NOMO-1 treated with dmso at 0.1 percent for 144 hours (cell line): ENCODE results near the gene TWF2.

Experiments used
- DNase-seq: peaks from one replicate; lab custom pipeline; 2025; ENCODE audit not compliant: unreplicated experiment; lab: John Stamatoyannopoulos, UW

TWF2 gene

DNA sequence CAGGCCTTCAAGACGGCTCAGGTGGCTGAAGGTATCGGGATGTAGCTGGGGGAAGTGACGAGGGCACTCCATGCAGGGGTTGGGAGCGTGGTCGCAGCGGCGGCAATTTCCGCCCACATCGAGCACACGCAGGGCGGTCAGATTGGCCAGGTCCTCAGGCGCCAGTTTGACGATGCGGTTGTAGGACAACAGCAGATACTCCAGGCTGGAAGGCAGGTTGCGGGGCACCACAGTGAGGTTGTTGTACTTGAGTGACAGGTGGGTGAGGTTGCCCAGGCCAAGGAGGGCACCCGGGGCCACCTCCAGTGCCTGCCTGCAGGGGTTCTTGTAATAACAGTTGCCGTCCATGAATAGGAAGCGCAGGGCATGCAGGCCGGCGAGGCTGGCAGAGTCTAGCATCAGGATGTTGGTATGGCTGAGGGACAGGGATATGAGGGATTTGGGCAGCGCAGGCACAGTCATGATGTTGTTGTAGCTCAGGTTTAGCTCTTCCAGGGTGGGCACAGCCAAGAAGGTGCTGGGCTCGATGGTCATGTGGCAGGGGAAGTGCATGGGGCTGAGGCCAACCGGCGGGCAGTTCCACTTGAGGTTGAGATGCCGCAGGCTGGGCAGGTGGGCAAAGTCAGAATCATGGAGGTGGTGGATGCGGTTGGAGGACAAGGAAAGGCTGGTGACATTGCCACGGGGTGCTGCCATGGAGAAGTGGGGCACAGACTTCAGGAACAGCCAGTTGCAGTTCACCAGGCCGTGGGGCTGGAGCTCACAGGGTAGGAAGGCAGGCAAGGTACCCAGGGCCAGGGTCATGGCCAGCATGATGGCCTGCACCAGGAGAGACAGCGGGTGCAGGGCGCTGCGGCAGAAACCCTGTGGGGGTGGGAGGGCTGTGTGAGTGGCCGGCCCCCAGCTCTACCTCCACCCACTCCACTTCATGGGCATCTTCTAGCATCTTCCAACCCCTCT is 15.2 kb downstream of the TWF2 start:
- DNase-seq = no peak

DNA sequence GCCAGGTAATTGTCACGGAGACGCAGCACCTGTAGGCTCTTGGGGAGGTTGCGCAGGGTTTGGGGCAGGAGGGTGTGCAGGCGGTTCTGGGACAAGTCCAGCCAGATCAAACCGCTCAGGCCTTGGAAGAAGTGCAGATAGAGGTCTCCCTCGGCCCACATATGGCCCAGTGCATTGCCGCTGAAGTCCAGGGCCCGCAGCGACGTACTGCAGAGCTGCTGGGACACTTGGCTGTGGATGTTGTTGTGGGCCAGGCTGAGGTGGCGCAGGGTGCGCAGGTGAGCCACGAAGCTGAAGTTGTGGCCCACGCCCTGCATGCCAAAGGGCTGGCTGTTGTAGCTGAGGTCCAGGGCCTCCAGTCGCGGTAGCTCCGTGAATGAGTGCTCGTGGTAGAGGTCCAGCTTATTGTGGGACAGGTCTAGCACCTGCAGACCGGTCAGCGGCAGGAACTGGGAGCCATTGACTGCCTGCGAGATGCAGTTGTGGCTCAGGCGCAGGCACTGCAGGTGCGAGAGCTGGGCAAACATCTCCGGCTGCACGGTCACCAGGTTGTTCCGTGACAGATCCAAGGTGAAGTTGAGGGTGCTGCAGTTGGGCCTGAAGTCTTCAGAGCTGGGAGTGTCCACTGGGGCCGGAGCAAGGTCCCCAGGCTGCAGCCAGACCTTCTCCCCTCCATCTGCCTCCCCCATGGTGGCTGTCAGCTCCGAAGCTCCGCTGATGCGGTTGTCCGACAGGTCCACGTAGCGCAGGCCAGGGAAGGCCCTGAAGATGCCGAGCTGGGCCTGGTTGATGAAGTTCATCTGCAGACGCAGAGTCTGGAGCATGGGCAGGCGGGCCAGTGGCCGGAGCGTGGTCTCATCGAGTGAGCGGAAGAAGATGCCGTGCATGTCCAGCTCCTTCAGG is 16.4 kb downstream of the TWF2 start:
- no peak for DNase-seq

DNA sequence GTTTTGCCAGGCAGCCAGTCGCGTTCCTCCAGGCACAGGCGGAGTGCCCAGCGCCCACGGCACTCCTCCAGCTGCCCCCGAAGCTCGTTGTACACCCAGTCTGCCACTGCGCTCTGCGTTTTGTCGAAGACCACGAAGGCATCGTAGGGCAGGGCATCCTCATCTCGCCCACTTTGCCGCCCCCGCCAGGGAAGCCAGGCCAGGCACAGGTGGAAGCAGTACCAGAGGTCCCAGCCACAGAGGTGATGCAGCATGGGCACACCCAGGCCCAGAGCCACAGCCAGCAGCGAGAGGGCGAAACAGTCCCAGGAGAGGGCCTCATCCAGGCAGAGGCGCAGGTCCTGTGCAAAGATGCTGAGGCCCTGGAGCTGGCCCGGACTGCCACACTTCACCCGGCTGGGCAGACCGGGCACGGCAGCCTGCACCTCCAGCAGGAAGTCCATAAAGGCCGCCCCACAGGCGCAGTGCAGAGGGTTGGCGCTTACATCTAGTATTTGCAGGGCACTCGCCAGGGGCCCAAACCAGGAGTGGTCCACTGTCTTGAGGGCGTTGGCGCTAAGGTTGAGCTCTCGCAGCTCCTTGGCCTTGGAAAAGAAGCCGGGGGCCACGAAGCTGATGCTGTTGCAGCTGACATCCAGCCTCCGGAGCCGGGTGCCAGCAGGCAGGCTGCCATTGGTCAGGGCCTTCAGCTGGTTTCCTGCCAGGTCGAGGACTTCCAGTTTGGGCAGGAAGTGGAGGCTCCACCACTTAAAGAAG is 17.2 kb downstream of the TWF2 start:
- no peak for DNase-seq

DNA sequence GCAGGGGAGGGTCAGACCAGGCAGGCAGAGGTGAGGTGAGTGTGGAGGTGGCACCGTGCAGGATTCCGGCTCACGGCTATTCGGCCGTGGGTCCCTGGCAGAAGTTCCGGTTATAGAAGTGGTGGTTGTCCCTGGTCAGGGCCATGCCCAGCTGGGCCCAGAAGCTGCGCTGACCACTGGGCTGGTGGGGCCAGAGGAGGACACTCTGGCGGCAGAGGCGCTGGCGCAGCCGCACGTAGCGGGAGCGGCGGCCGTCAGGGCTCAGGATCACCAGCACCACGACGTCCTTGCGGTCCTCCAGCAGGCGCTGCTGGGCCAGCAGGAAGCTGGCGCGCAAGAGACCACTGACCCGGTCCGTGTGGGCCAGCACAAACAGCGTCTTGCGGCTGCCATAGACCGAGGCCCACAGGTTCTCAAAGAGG is 17.8 kb downstream of the TWF2 start:
- no peak for DNase-seq

DNA sequence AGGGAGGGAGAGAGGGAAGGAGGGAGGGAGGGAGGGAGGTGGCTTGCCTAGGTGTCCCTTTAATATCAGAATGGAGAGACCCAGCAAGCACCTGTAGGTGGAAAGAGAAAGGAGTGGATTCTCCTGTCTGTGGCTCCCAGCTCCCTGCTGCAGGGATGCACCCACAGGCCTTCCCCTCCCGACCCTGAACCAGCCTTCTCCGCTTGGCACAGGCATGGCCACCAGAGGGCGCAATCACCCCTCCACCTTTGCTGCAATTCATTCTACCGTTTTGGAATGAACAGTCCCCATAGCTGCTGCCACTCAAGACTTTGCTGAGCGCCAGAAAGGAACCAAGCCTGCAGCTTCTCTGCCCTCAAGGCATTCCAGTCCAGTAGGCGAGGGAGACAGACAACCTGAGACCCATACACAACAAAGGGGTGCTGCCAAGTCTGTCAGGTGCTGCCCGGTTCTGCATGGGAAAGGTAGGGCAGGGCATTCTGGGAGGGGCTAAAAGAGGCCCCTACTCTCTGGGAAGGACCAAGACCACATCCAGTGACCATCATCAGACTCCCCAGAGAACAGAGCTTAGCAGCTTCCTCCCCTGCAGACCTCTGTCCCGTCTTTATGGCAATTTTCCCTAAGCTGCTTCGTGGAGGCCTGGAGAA is 18.5 kb downstream of the TWF2 start:
- DNase-seq = peak; percentile 71

DNA sequence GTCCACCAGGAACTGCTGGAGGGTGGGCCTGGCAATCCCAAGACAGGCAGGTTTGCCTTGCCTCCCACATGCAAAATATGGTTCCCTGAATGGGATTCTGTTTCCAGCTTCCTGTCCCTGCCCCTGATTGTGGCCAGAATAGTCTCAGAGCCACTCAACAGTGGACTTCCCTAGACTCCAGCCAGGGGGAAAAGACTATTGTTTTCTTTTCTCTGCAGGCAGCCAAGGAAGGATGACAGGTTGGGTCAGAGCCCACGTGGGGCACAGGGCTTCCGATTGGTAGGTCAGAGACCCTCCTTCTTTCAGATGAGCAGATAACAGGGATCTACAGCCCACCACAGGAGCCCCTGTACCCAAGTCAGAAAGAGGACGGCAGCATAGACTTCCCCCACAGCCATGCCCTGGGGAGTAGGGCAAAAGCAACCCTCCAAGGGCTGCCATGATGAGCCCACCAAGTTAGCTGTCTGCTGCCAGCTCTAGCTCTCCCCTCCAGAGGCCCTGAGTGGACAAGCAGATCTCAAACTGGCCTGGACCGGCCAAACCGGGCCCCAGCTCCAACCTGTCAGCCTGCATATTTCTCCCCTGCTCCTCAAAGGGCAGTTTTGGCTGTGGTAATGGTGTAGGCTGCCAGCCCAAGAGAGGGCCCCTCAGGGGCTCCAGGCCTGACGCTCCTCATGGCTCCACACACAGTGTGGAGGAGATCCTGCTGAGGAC is 19.9 kb downstream of the TWF2 start:
- no peak for DNase-seq

GRCh38 chr3:52218454-52218853 is 20.5 kb downstream of the TWF2 start:
- DNase-seq = no peak

DNA sequence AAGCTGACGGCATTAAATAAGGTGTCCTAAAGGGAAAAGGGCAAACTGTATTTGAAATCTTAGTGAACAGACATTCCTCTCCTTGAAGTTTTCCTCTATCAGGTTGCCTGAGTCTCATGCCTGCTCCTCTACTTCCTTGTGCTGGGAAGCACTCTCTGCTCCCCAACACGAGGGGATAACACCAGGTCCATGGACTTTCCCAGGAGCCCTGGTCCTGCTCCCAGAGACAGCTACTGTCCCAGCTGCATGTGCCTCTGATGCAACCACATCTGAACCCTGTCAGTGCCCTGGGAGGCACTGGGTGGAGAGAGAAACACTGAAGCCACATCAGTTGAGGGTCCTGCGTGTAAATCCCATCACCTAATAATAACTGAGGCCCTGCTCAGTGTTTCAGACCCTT is 20.9 kb downstream of the TWF2 start:
- DNase-seq = no peak

GRCh38 chr3:52217409-52217805 is 21.6 kb downstream of the TWF2 start:
- no peak for DNase-seq

DNA sequence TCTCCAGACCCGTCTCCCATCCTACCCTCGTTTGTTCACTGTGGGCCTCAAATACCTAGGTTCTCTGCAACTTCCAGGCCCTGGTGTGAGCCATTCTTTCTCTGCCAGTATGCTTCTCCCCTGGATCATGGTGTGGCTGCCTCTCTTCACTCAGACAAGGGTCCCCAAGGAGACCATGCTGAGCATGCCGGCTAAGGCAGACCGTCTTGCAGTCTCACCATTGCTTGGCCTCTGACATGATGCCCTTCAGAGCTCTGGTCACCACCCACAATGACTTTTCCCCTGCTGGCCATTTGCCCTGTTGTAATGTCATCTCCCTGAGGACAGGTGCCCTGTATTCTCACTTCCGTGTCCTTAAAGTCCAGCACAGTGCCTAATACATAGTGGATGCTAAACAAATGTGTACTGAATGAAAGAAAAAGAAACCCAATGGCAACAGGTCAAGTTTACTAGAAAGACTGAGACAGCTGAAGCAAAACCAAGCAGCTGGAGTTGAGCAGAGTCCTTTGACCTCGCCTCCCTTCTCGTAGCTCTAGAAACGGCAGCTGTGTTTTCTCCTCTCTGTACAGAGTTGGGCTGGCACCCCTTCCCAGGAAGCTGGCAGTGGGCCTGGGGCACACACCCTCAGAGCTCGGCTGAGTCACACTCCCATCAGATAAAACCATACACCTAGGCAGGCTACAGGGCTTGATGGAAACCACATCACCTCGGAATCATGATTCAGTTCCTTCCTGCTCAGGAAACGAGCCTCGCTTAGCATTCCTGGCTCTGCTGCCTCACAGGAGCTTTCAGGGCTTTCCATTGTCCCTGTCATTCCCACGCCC is 22.2 kb downstream of the TWF2 start:
- DNase-seq = no peak

DNA sequence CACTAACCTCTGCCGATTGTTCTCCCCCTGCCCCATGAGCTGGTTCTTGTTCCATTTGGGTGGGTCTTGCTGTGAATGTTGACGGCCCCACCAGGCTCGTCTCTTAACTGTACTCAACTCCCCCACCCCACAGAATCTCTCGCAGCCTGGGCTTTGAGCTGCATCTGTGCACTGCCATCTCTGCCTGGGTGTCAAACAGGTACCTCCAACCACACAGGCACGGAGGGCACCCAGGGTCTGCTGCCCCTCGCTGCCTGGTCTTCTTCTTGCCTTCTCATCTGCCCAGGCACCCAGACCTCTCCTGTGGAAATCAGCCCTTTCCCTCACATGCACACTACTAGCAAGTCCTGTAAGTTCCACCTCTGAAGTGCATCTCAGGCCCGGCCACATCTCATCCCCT is 23.6 kb downstream of the TWF2 start:
- no peak for DNase-seq

DNA sequence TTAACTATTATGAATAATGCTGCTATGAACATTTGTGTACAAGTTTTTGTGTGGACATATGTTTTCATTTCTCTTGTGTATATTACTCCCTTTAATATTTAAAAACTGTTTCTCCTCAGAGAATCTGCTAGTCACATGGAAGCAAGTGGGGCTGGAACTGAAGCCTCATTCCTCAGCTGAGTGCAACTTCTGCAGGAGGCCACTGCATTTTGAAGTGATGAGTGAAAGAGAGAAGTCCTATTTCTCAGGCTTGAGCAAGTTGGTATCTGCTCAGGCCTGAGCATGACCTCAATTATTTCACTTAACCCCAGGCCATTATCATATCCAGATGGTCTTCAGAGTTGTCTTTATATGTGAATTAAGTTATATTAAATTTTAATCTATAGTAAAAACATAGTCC is 25.1 kb downstream of the TWF2 start:
- DNase-seq = no peak

DNA sequence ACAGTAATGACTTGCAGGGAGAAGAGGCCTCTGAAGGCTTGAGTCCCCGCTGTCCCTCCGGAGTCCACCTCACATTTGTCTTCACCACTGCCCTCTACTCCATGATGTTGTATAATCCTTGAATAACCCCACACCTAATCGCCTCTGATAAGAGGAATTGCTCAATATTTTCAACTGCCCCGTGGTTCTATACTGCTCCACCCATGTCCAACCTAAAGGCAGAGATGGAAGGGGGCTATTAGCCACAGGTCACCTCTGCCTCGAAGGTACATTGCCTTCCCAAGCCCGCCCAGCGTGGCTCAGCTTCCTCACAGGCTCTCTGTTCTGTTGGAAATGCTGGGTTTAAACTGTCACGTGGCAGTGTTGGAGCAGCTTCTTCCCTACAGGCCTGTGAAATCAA is 26.0 kb downstream of the TWF2 start:
- no peak for DNase-seq

- no peak for DNase-seq
These were observed 27.6 kb downstream of the TWF2 start for GRCh38 chr3:52211268-52211891.

GRCh38 chr3:52210550-52211046 is 28.4 kb downstream of the TWF2 start:
- peak; percentile 55 for DNase-seq

GRCh38 chr3:52210037-52210436 is 28.9 kb downstream of the TWF2 start:
- DNase-seq = no peak

DNA sequence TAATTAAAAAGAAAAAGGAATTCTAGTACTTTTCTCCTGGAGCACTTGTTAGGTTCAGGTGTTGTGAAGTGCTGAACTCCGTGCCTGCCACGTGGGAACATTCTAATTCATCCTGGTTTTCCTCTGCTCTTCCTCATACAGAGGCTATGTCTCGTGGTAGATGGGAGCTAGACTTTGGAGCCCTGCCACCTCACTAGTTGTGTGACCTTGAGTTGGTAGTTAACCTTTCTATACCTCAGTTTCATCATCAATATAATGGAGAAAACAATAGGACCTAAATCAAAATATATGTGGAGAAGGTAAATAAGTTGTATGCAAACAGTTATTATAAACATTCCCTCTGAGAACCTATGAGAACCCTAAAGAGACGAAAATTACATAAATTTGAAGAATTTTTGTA is 30.4 kb downstream of the TWF2 start:
- no peak for DNase-seq

GRCh38 chr3:52205727-52206372 is 33.1 kb downstream of the TWF2 start:
- DNase-seq = no peak
